BLaER1 (cell line): Measurements from ENCODE around the gene GJC1.

ENCODE experiments used
- H3K27ac ChIP-seq: shearing (Covaris generic); formaldehyde crosslinking; 2 replicates; pipeline ENCODE4 v1.8.1; 2022
- H3K27me3 ChIP-seq: shearing (Covaris generic); formaldehyde crosslinking; 2 replicates; pipeline ENCODE4 v1.8.1; 2022
- H3K36me3 ChIP-seq: shearing (Covaris generic); formaldehyde crosslinking; 2 replicates; pipeline ENCODE4 v1.8.1; 2022
- H3K4me1 ChIP-seq: shearing (Covaris generic); formaldehyde crosslinking; 2 replicates; pipeline ENCODE4 v1.8.1; 2022
- H3K4me2 ChIP-seq: shearing (Covaris generic); formaldehyde crosslinking; 2 replicates; pipeline ENCODE4 v1.8.1; 2022
- H3K4me3 ChIP-seq: shearing (Covaris generic); formaldehyde crosslinking; 2 replicates; pipeline ENCODE4 v1.8.1; 2022
- H3K9ac ChIP-seq: shearing (Covaris generic); formaldehyde crosslinking; 2 replicates; pipeline ENCODE4 v1.8.1; 2022
- H3K9me3 ChIP-seq: shearing (Covaris generic); formaldehyde crosslinking; 2 replicates; pipeline ENCODE4 v1.8.1; 2022
- H4K20me1 ChIP-seq: shearing (Covaris generic); formaldehyde crosslinking; 2 replicates; pipeline ENCODE4 v1.8.1; 2022
- Cebpa-rat ChIP-seq: shearing (Covaris generic); IDR thresholded peaks from 2 replicates; pipeline ENCODE4 v1.8.1; 2022

The GJC1 gene

DNA sequence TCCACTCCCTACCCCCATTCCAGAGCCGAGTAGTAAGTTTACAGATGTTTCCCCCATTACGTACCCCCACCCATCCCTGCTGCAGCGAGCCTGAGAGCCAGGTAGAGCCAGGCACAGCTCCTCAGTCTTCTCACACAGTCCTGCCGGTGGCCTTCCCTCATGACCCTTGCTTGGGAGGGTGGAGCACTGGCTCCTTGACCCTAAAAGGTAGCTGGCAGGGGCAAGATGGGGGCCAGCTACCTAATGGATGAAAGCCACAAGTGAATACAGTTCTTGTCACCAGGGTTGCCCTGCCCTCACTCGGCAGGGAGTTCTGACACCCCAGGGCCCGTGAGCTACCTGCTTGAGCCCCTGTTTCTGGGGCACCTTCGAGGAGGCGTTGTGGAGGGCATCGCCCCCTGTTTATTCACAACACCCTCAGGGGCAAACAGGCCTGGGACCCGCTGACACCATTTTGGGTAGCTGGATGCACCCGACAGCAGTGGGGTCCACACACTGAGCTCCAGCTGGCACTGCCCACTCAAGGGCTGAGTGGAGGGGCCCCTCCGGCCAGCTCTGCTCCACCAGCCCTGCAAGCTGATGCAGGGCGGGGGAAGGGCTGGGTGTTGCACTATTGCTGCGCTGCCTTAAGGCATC, 49.1 kb downstream of the GJC1 start:
- Histone ChIP-seq H3K4me2 (no peak overlapping the region), H3K36me3 (no peaks in the 10 kb centered on the region), H3K9me3 (no peaks in the 10 kb centered on the region), H3K27me3 (no peaks in the 10 kb centered on the region), H4K20me1 (no peaks in the 10 kb centered on the region), H3K4me3 (no peak overlapping the region), H3K4me1 (peaks cover 40% of the 10 kb centered on the region), H3K9ac (no peak overlapping the region), H3K27ac (no peak overlapping the region)
- TF ChIP-seq Cebpa-rat = no peak

- peak overlapping the region; percentile 56; the same call in 1 of the 2 replicates for H3K9ac ChIP-seq
- peaks cover 43% of the 10 kb centered on the region for H3K4me1 ChIP-seq
- no peak overlapping the region for H3K4me3 ChIP-seq
Observed at GRCh38 chr17:44780161-44780560, 49.9 kb downstream of the GJC1 start.

DNA sequence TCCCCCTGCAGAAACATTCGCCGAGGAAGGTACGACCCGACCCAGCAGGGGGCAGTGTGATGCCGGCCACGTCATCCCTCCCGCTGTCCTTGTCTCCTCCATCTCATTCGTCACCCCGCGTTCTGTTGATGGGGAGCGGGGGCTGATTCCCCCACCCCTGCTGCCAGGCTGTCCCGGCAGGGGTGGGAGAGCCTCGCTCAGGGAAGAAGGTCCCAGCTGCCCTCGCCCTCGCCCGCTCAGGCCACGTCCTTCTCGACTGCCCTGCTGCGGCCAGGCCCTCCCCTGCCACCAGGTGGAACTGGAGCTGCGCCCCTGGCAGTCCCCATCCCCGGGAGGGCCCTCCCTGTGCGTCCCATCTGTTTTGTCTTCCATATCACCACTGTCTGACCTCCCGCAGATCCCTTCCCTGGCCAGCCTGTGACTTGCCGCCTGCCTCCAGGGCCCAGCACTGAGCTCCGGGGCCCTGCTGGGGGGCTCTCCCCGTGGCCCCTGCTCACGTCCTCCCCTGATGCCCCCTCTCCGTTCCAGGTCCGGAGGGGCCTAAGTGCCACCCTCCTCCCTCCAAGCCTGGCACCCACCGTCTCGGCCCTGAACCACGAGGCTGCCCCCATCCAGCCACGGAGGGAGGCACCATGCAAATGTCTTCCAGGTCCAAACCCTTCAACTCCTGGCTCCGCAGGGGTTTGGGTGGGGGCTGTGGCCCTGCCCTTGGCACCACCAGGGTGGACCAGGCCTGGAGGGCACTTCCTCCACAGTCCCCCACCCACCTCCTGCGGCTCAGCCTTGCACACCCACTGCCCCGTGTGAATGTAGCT, 50.7 kb downstream of the GJC1 start:
- peak overlapping the region; percentile 56; the same call in 1 of the 2 replicates for H3K9ac ChIP-seq

More at GRCh38 chr17:44780161-44780560, 49.9 kb downstream of the GJC1 start:
- Histone ChIP-seq H3K9me3 (no peaks in the 10 kb centered on the region), H3K4me2 (peak overlapping the region; percentile 87), H3K27me3 (no peaks in the 10 kb centered on the region), H3K27ac (no peak overlapping the region), H4K20me1 (no peaks in the 10 kb centered on the region), H3K36me3 (no peaks in the 10 kb centered on the region)
- TF ChIP-seq Cebpa-rat = no peak

DNA sequence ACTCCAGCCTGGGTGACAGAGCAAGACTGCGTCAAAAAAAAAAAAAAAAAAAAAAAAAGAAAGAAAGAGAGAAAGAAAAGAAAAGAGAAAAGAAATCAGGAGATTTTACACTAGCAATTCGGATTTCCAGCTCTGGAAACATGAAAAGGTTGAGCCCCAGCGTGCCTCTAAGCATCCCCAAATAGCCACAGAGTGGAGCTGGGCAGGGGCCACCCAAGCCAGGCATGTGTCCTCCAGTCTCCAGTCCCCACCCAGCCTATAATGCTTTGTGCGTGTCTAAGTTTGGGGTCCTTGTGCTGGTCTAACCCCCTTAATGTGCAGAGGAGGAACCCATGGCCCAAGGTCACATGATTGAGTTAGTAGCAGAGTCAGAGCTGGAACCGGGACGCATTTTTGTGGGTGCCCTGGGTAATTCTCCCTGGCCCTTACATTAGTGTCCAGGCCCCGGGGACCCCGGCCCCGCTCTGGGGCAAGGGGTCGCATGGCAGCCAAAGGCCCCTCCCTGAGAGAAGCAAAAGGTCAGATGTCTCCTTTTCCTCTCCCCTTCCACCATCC, 51.4 kb downstream of the GJC1 start:
- peak overlapping the region; percentile 62 for H3K4me3 ChIP-seq

More for the DNA sequence above, 50.7 kb downstream of the GJC1 start:
- peak overlapping the region; percentile 36; the same call in 1 of the 2 replicates for H3K27ac ChIP-seq
- H3K4me3 ChIP-seq = peak overlapping the region; percentile 62
- peak overlapping the region; percentile 87 for H3K4me2 ChIP-seq
- H4K20me1 ChIP-seq = no peaks in the 10 kb centered on the region
- TF ChIP-seq Cebpa-rat = no peak
- H3K36me3 ChIP-seq = no peaks in the 10 kb centered on the region
- H3K27me3 ChIP-seq = no peaks in the 10 kb centered on the region
- no peaks in the 10 kb centered on the region for H3K9me3 ChIP-seq
- peaks cover 48% of the 10 kb centered on the region for H3K4me1 ChIP-seq

GRCh38 chr17:44777394-44778348, 52.4 kb downstream of the GJC1 start:
- TF ChIP-seq Cebpa-rat = no peak
- peak overlapping the region; percentile 18; the same call in 1 of the 2 replicates for H3K9ac ChIP-seq
- H3K27ac ChIP-seq = no peak overlapping the region
- H3K36me3 ChIP-seq = no peaks in the 10 kb centered on the region
- no peaks in the 10 kb centered on the region for H3K27me3 ChIP-seq
- peak overlapping the region; percentile 12; the same call in 1 of the 2 replicates for H3K4me3 ChIP-seq
- H4K20me1 ChIP-seq = no peaks in the 10 kb centered on the region
- H3K4me1 ChIP-seq = peaks cover 53% of the 10 kb centered on the region
- no peaks in the 10 kb centered on the region for H3K9me3 ChIP-seq
- H3K4me2 ChIP-seq = peak overlapping the region; percentile 100

More for the DNA sequence above, 51.4 kb downstream of the GJC1 start:
- Histone ChIP-seq H3K4me1 (peaks cover 53% of the 10 kb centered on the region), H4K20me1 (no peaks in the 10 kb centered on the region), H3K36me3 (no peaks in the 10 kb centered on the region), H3K9me3 (no peaks in the 10 kb centered on the region), H3K27me3 (no peaks in the 10 kb centered on the region), H3K27ac (0 out of 2 replicates have a peak overlapping the region, but pooled peaks have one; percentile 36), H3K9ac (peak overlapping the region; percentile 56; the same call in 1 of the 2 replicates), H3K4me2 (peak overlapping the region; percentile 87)
- no peak for TF ChIP-seq Cebpa-rat

GRCh38 chr17:44776628-44777393, 53.3 kb downstream of the GJC1 start:
- Histone ChIP-seq H3K9me3 (no peaks in the 10 kb centered on the region), H3K9ac (0 out of 2 replicates have a peak overlapping the region, but pooled peaks have one; percentile 8), H3K36me3 (no peaks in the 10 kb centered on the region), H3K4me3 (no peak overlapping the region), H4K20me1 (no peaks in the 10 kb centered on the region), H3K4me2 (peak overlapping the region; percentile 100), H3K4me1 (peaks cover 53% of the 10 kb centered on the region), H3K27me3 (no peaks in the 10 kb centered on the region), H3K27ac (no peak overlapping the region)
- no peak for TF ChIP-seq Cebpa-rat

- Histone ChIP-seq H3K27ac (no peak overlapping the region), H3K4me1 (peaks cover 59% of the 10 kb centered on the region), H3K4me3 (peak overlapping the region; percentile 76), H3K36me3 (no peaks in the 10 kb centered on the region), H4K20me1 (no peaks in the 10 kb centered on the region), H3K9me3 (no peaks in the 10 kb centered on the region), H3K4me2 (peak overlapping the region; percentile 100), H3K9ac (peak overlapping the region; percentile 56; the same call in 1 of the 2 replicates), H3K27me3 (no peaks in the 10 kb centered on the region)
- TF ChIP-seq Cebpa-rat = no peak
Observed at GRCh38 chr17:44775838-44776621, 54.1 kb downstream of the GJC1 start.
